Stomach (tissue), 9 donors: Measurements from ENCODE around the gene PC. TPM values are rescaled to one million over a fixed set of nuclear protein-coding genes. Genes with fewer than 3 reads are reported as not detected.

ENCODE experiments used
- DNase-seq, 2 donors: peaks; one replicate each; pipeline versions ENCODE4 v3.0.0 to v3.0.0-alpha.2; 2013 to 2019
- H3K27ac ChIP-seq, 5 donors: fragments of 200-600 bp in 4 of 5; sonication (generic) in 4 of 5; one replicate each; pipeline ENCODE4 v1.5.1; 2013 to 2019; ENCODE audit warnings: mild to moderate bottlenecking in 1 of 5, moderate library complexity in 1 of 5
- H3K27me3 ChIP-seq, 3 donors: fragments of 200-600 bp; sonication (generic); one replicate each; pipeline ENCODE4 v1.5.1; 2017 to 2019; ENCODE audit warnings: mixed run types in 1 of 3
- H3K36me3 ChIP-seq, 4 donors: fragments of 200-600 bp; sonication (generic); 1 replicate in 3 of 4; 2 replicates in 1 of 4; pipeline ENCODE4 v1.5.1; 2016 to 2019
- H3K4me1 ChIP-seq, 4 donors: fragments of 200-600 bp; sonication (generic); one replicate each; pipeline ENCODE4 v1.5.1; 2016 to 2019
- H3K4me3 ChIP-seq, 4 donors: fragments of 200-600 bp; sonication (generic) in 3 of 4; one replicate each; pipeline ENCODE4 v1.5.1; 2016 to 2019; ENCODE audit warnings: mild to moderate bottlenecking in 1 of 4
- H3K9me3 ChIP-seq, 4 donors: fragments of 200-600 bp; sonication (generic); one replicate each; pipeline ENCODE4 v1.5.1; 2016 to 2019
- EP300 ChIP-seq: sonication (generic); formaldehyde crosslinking; IDR thresholded peaks from one replicate; pipeline ENCODE4 v1.6.1; 2017; ENCODE audit warnings: antibody characterized with exemption
- POLR2A ChIP-seq, 4 donors: fragments of 450-650 bp; IDR thresholded peaks; one replicate each; pipeline ENCODE4 v1.6.1; 2016; ENCODE audit warnings: antibody characterized with exemption in 4 of 4, control low read depth in 2 of 4, mild to moderate bottlenecking in 1 of 4, moderate library complexity in 1 of 4
- POLR2AphosphoS5 ChIP-seq, 3 donors: sonication (generic); formaldehyde crosslinking; IDR thresholded peaks; one replicate each; pipeline ENCODE4 v1.6.1; 2016; ENCODE audit warnings: antibody characterized with exemption in 3 of 3
- WGBS, 5 donors: extraction: QIAGEN DNeasy Blood & Tissue Kit in 3 of 5; methylation state at CpG; one replicate each; pipeline versions ENCODE4 v1.1.5 to v1.1.7; 2013 to 2018; 5-methylcytosine and 5-hydroxymethylcytosine counted together
- intact Hi-C: fragments of 100-400 bp; cut with DNase I; formaldehyde crosslinking; loops from one replicate; pipeline ENCODE4 v1.15.1; 2023; ENCODE audit warnings: low total_unique reads
- polyA plus RNA-seq, 3 donors: library from polyadenylated mRNA; stranded (reverse); fragments of 200-250 nt; gene quantifications; one replicate each; pipeline ENCODE4 v1.2.3, GENCODE V29; 2013
- total RNA-seq, 5 donors: library from RNA; depleted of rRNA; stranded (reverse); fragments of >200 nt; gene quantifications; one replicate each; pipeline versions ENCODE4 v1.1.0 to v1.2.3, GENCODE V29; 2014 to 2016
- TF ChIP-seq, protein P1 (sequence below), 7 experiments: fragments of 450-650 bp in 4 of 7; fragments of 200-600 bp in 3 of 7; sonication (generic) in 3 of 7; IDR thresholded peaks; one replicate each; pipeline ENCODE4 v1.5.1; 2016 to 2019; ENCODE audit warnings: antibody characterized with exemption in 7 of 7, control low read depth in 2 of 7, mild to moderate bottlenecking in 1 of 7
- donor health status: healthy with polysubstance abuse.
- donor health status: Bipolar disorder and iron deficiency.
- donor health status: healthy.

PC gene
- total and polyA plus RNA-seq, 8 donors, result 0.58 to 86.0 (median 22.3) TPM

DNA sequence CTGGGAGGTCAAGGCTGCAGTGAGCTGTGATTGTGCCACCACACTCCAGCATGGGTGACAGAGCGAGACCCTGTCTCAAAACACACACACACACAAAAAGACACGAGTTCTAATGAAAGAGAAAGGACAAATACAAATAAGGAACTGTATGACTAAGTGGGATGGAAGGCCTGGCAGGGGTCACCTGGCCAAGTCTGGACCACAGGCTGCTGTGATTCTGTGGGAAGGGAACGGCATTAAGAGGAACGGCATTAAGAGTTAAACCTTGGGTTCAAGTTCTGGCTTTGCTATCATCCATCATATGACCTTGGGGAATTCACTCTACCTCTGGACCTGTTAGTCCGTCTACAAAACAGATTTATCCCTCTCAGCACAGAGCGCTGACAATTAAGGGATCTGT, 53.6 kb downstream of the PC start:
- Histone ChIP-seq H3K4me3 (no peak overlapping the region), H3K4me1 (peaks cover 5 to 39% (median 22%) of the 10 kb centered on the region in 4 donors), H3K27me3 (no peaks in the 10 kb centered on the region), H3K9me3 (no peaks in the 10 kb centered on the region), H3K36me3 (no peaks in the 10 kb centered on the region), H3K27ac (peak overlapping the region in 1 of 5 donors; percentile 50)
- 82 to 91% (median 88%) methylated on average over 6 of the region's 6 CpGs for WGBS, 5 donors
- no peak for DNase-seq
- no peak for TF ChIP-seq EP300
- TF ChIP-seq POLR2A (IDR thresholded peaks at IDR 0.05), result no peak
- no peak for TF ChIP-seq POLR2AphosphoS5 (IDR thresholded peaks at IDR 0.05)
- TF ChIP-seq, protein P1, sequence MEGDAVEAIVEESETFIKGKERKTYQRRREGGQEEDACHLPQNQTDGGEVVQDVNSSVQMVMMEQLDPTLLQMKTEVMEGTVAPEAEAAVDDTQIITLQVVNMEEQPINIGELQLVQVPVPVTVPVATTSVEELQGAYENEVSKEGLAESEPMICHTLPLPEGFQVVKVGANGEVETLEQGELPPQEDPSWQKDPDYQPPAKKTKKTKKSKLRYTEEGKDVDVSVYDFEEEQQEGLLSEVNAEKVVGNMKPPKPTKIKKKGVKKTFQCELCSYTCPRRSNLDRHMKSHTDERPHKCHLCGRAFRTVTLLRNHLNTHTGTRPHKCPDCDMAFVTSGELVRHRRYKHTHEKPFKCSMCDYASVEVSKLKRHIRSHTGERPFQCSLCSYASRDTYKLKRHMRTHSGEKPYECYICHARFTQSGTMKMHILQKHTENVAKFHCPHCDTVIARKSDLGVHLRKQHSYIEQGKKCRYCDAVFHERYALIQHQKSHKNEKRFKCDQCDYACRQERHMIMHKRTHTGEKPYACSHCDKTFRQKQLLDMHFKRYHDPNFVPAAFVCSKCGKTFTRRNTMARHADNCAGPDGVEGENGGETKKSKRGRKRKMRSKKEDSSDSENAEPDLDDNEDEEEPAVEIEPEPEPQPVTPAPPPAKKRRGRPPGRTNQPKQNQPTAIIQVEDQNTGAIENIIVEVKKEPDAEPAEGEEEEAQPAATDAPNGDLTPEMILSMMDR (IDR thresholded peaks at IDR 0.05), result no peak
- intact Hi-C loops, result no loop called here

GRCh38 chr11:66904055-66904454, 54.1 kb downstream of the PC start:
- no peaks in the 10 kb centered on the region for H3K36me3 ChIP-seq
- peak overlapping the region in 1 of 5 donors; percentile 50 for H3K27ac ChIP-seq
- no peaks in the 10 kb centered on the region for H3K9me3 ChIP-seq
- intact Hi-C loops, result no loop called here
- peak in 1 of 2 donors; percentile 56 for DNase-seq
- H3K27me3 ChIP-seq, result no peaks in the 10 kb centered on the region
- WGBS, 5 donors, result 58 to 89% (median 70%) methylated on average over 2 to 3 of the region's 3 CpGs
- no peak for TF ChIP-seq POLR2AphosphoS5 (IDR thresholded peaks at IDR 0.05)
- no peak for TF ChIP-seq EP300
- TF ChIP-seq, protein P1 (IDR thresholded peaks at IDR 0.05), result no peak
- no peak for TF ChIP-seq POLR2A (IDR thresholded peaks at IDR 0.05)
- H3K4me3 ChIP-seq, result no peak overlapping the region
- peaks cover 5 to 39% (median 22%) of the 10 kb centered on the region in 4 donors for H3K4me1 ChIP-seq

GRCh38 chr11:66902486-66903177, 55.6 kb downstream of the PC start:
- H3K27ac ChIP-seq, result peak overlapping the region in 3 of 5 donors; percentile 28 to 46 (median 35)
- WGBS, 5 donors, result 84 to 92% (median 89%) methylated on average over 14 to 15 of the region's 15 CpGs
- H3K4me1 ChIP-seq, result peaks cover 5 to 34% (median 18%) of the 10 kb centered on the region in 4 donors
- no peaks in the 10 kb centered on the region for H3K27me3 ChIP-seq
- no peak for DNase-seq
- no peak for TF ChIP-seq EP300
- no peak for TF ChIP-seq POLR2A (IDR thresholded peaks at IDR 0.05)
- TF ChIP-seq POLR2AphosphoS5 (IDR thresholded peaks at IDR 0.05), result no peak
- TF ChIP-seq, protein P1 (IDR thresholded peaks at IDR 0.05), result no peak
- no peak overlapping the region for H3K4me3 ChIP-seq
- intact Hi-C loops, result no loop called here
- no peaks in the 10 kb centered on the region for H3K9me3 ChIP-seq
- no peaks in the 10 kb centered on the region for H3K36me3 ChIP-seq

DNA sequence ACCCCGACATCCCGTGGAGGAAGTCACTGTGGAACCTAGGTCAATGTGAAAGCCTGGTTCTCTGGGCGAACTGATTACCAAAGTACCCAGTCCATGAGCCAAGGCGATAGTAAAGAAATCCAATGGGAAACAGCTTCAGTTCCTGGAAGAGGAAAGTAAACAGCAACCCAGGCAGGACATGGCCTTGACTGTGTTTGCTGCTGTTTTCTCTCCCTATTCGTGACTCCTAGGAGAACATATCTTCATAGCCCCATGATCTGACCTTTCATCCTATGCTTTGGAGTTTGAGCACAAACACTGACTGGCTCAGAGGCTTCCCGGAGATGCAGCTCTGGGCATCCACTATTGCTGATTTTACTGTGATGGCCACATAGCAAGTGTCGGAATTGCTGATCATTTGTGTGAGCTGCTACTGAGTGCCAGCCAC, 56.2 kb downstream of the PC start:
- Histone ChIP-seq H3K4me3 (no peak overlapping the region), H3K27ac (peak overlapping the region in 3 of 5 donors; percentile 28 to 46 (median 35)), H3K4me1 (peaks cover 5 to 29% (median 15%) of the 10 kb centered on the region in 4 donors), H3K27me3 (no peaks in the 10 kb centered on the region), H3K9me3 (no peaks in the 10 kb centered on the region), H3K36me3 (no peaks in the 10 kb centered on the region)
- DNase-seq, result no peak
- 55 to 75% (median 59%) methylated on average over 7 of the region's 7 CpGs for WGBS, 5 donors
- intact Hi-C loops, result no loop called here
- TF ChIP-seq, protein P1 (IDR thresholded peaks at IDR 0.05), result no peak
- TF ChIP-seq POLR2A (IDR thresholded peaks at IDR 0.05) (no peak), POLR2AphosphoS5 (IDR thresholded peaks at IDR 0.05) (peak in 1 of 3 donors; percentile 39), EP300 (no peak)
